Activated T-helper 1 cell treated with anti-CD3 and anti-CD28 coated beads, Interleukin-12 subunit alpha, Interleukin-12 subunit beta, Interleukin-2, Interleukin-4 antibody, amounts not matched to agents 30 ng/mL and 10 ng/mL and 1 ng/mL, durations not matched to agents 14 hours and 24 hours and 36 hours (primary cell): ENCODE data around the gene OTUB2. TPM values are rescaled to one million over a fixed set of nuclear protein-coding genes. Genes with fewer than 3 reads are reported as not detected.

Experiments
- DNase-seq: peaks from one replicate; pipeline ENCODE4 v3.0.0; 2021; ENCODE audit warnings: low spot score
- H3K27ac Mint-ChIP-seq: one replicate; pipeline ENCODE4 v1.8.0; 2021; ENCODE audit warnings: mild to moderate bottlenecking, mixed read lengths
- H3K27me3 Mint-ChIP-seq: one replicate; pipeline ENCODE4 v1.8.0; 2022; ENCODE audit warnings: mild to moderate bottlenecking, moderate library complexity, mixed read lengths; ENCODE audit not compliant: insufficient read depth
- H3K36me3 Mint-ChIP-seq: one replicate; pipeline ENCODE4 v1.8.0; 2021; ENCODE audit warnings: low read depth, mixed read lengths
- H3K4me1 Mint-ChIP-seq: one replicate; pipeline ENCODE4 v1.8.0; 2021; ENCODE audit warnings: low read depth, mixed read lengths
- H3K4me3 Mint-ChIP-seq: one replicate; pipeline ENCODE4 v1.8.0; 2021; ENCODE audit warnings: mild to moderate bottlenecking, moderate library complexity, mixed read lengths
- H3K9me3 Mint-ChIP-seq: one replicate; pipeline ENCODE4 v1.8.0; 2021; ENCODE audit warnings: mixed read lengths
- intact Hi-C: fragments of 100-400 bp; cut with micrococcal nuclease; formaldehyde crosslinking; loops from one replicate; pipeline ENCODE4 v1.15.1; 2024
- total RNA-seq: library from RNA; stranded (reverse); gene quantifications from 2 replicates; pipeline ENCODE4 v1.2.3, GENCODE V29; 2022

The OTUB2 gene
- total RNA-seq, 1 donor from 2014 or later: 1.5 TPM

- no peak for DNase-seq
- Mint-ChIP-seq H3K9me3 (no peaks in the 10 kb centered on the region), H3K27ac (no peak overlapping the region), H3K27me3 (no peaks in the 10 kb centered on the region), H3K4me3 (no peak overlapping the region), H3K36me3 (peaks cover 5% of the 10 kb centered on the region), H3K4me1 (peaks cover 2% of the 10 kb centered on the region)
- intact Hi-C loops: no loop called here
Measured at GRCh38 chr14:94041551-94042346, 15.6 kb downstream of the OTUB2 start.

- H3K36me3 Mint-ChIP-seq: peaks cover 9% of the 10 kb centered on the region
- no peaks in the 10 kb centered on the region for H3K9me3 Mint-ChIP-seq
- H3K4me3 Mint-ChIP-seq: no peak overlapping the region
- H3K4me1 Mint-ChIP-seq: no peaks in the 10 kb centered on the region
- intact Hi-C loops: no loop called here
- H3K27me3 Mint-ChIP-seq: no peaks in the 10 kb centered on the region
- no peak overlapping the region for H3K27ac Mint-ChIP-seq
- DNase-seq: no peak
Measured at GRCh38 chr14:94042433-94043091, 16.4 kb downstream of the OTUB2 start.

GRCh38 chr14:94043111-94043755 lies 17.1 kb downstream of the OTUB2 start:
- Mint-ChIP-seq H3K36me3 (peaks cover 15% of the 10 kb centered on the region), H3K4me1 (no peaks in the 10 kb centered on the region), H3K9me3 (no peaks in the 10 kb centered on the region), H3K27me3 (no peaks in the 10 kb centered on the region), H3K27ac (no peak overlapping the region), H3K4me3 (no peak overlapping the region)
- intact Hi-C loops: no loop called here
- no peak for DNase-seq

- intact Hi-C loops: no loop called here
- no peaks in the 10 kb centered on the region for H3K27me3 Mint-ChIP-seq
- H3K9me3 Mint-ChIP-seq: no peaks in the 10 kb centered on the region
- no peaks in the 10 kb centered on the region for H3K4me1 Mint-ChIP-seq
- H3K36me3 Mint-ChIP-seq: peaks cover 18% of the 10 kb centered on the region
- no peak overlapping the region for H3K4me3 Mint-ChIP-seq
- no peak for DNase-seq
- no peak overlapping the region for H3K27ac Mint-ChIP-seq
Measured at GRCh38 chr14:94043756-94044475, 17.8 kb downstream of the OTUB2 start.

GRCh38 chr14:94044476-94045091 lies 18.4 kb downstream of the OTUB2 start:
- Mint-ChIP-seq H3K27me3 (no peaks in the 10 kb centered on the region), H3K9me3 (no peaks in the 10 kb centered on the region), H3K36me3 (peaks cover 18% of the 10 kb centered on the region), H3K4me1 (no peaks in the 10 kb centered on the region), H3K4me3 (no peak overlapping the region), H3K27ac (no peak overlapping the region)
- no peak for DNase-seq
- intact Hi-C loops: no loop called here

GRCh38 chr14:94045101-94045500 lies 19.0 kb downstream of the OTUB2 start:
- H3K27me3 Mint-ChIP-seq: no peaks in the 10 kb centered on the region
- no peak overlapping the region for H3K27ac Mint-ChIP-seq
- no peaks in the 10 kb centered on the region for H3K4me1 Mint-ChIP-seq
- no peak for DNase-seq
- H3K4me3 Mint-ChIP-seq: no peak overlapping the region
- intact Hi-C loops: no loop called here
- H3K36me3 Mint-ChIP-seq: peaks cover 22% of the 10 kb centered on the region
- no peaks in the 10 kb centered on the region for H3K9me3 Mint-ChIP-seq

- Mint-ChIP-seq H3K36me3 (peaks cover 26% of the 10 kb centered on the region), H3K4me3 (no peak overlapping the region), H3K4me1 (no peaks in the 10 kb centered on the region), H3K27me3 (no peaks in the 10 kb centered on the region), H3K27ac (peak overlapping the region; percentile 20), H3K9me3 (no peaks in the 10 kb centered on the region)
- intact Hi-C loops: no loop called here
- no peak for DNase-seq
Measured at GRCh38 chr14:94045563-94046345, 19.6 kb downstream of the OTUB2 start.

- no peak overlapping the region for H3K4me3 Mint-ChIP-seq
- no peak overlapping the region for H3K27ac Mint-ChIP-seq
- peaks cover 1% of the 10 kb centered on the region for H3K4me1 Mint-ChIP-seq
- H3K27me3 Mint-ChIP-seq: no peaks in the 10 kb centered on the region
- intact Hi-C loops: no loop called here
- DNase-seq: no peak
- H3K36me3 Mint-ChIP-seq: peaks cover 32% of the 10 kb centered on the region
- no peaks in the 10 kb centered on the region for H3K9me3 Mint-ChIP-seq
Measured at GRCh38 chr14:94046696-94047250, 20.6 kb downstream of the OTUB2 start.

GRCh38 chr14:94047581-94047980 lies 21.4 kb downstream of the OTUB2 start:
- Mint-ChIP-seq H3K27ac (no peak overlapping the region), H3K4me1 (peaks cover 9% of the 10 kb centered on the region), H3K9me3 (no peaks in the 10 kb centered on the region), H3K36me3 (peaks cover 39% of the 10 kb centered on the region), H3K27me3 (no peaks in the 10 kb centered on the region), H3K4me3 (no peak overlapping the region)
- no peak for DNase-seq
- intact Hi-C loops: no loop called here

- Mint-ChIP-seq H3K4me1 (peaks cover 13% of the 10 kb centered on the region), H3K36me3 (peaks cover 46% of the 10 kb centered on the region), H3K9me3 (no peaks in the 10 kb centered on the region), H3K27me3 (no peaks in the 10 kb centered on the region), H3K27ac (no peak overlapping the region), H3K4me3 (no peak overlapping the region)
- DNase-seq: no peak
- intact Hi-C loops: no loop called here
Measured at GRCh38 chr14:94048691-94049624, 22.8 kb downstream of the OTUB2 start.

GRCh38 chr14:94049625-94050023 lies 23.5 kb downstream of the OTUB2 start:
- H3K9me3 Mint-ChIP-seq: no peaks in the 10 kb centered on the region
- no peak for DNase-seq
- H3K27me3 Mint-ChIP-seq: no peaks in the 10 kb centered on the region
- no peak overlapping the region for H3K27ac Mint-ChIP-seq
- H3K36me3 Mint-ChIP-seq: peaks cover 49% of the 10 kb centered on the region
- H3K4me1 Mint-ChIP-seq: peaks cover 19% of the 10 kb centered on the region
- intact Hi-C loops: no loop called here
- H3K4me3 Mint-ChIP-seq: no peak overlapping the region
